Caco-2 (cell line): ENCODE results near the gene SRXN1. TPM values are rescaled to one million over a fixed set of nuclear protein-coding genes. Genes with fewer than 3 reads are reported as not detected.

ENCODE experiments used
- BruUV-seq: library from RNA; stranded (reverse); fragments of 400-500 nt; replicated peaks from 2 replicates; lab custom pipeline; 2021; lab: Mats Ljungman, UMichigan
- CTCF ChIA-PET: fragments of 300-600 bp; sonication (Branson Sonifier 250); formaldehyde crosslinking; loops from one replicate; lab custom pipeline; 2022; ENCODE audit warnings: antibody characterized with exemption; lab: Charles Lee
- POLR2A ChIA-PET: fragments of 300-600 bp; sonication (Branson Sonifier 250); formaldehyde crosslinking; loops from one replicate; lab custom pipeline; 2022; ENCODE audit warnings: antibody characterized with exemption; lab: Charles Lee
- DNase-seq, 2 experiments: peaks; one replicate each; pipeline versions ENCODE4 v3.0.0 to v3.0.0-alpha.2; 2020 to 2022
- H3K27me3 ChIP-seq: replicated peaks from 2 replicates; pipeline ENCODE4 v1.6.0; 2011; ENCODE audit warnings: low read length; ENCODE audit not compliant: control insufficient read depth, insufficient read depth
- H3K36me3 ChIP-seq: 2 replicates; pipeline ENCODE4 v1.5.1; 2011; ENCODE audit warnings: low read length; ENCODE audit not compliant: control insufficient read depth, insufficient read depth
- H3K4me1 ChIP-seq: fragments of 250-450 bp; sonication (Bioruptor Pico); 2 replicates; pipeline ENCODE4 v1.5.1; 2020; ENCODE audit warnings: mild to moderate bottlenecking
- H3K4me3 ChIP-seq: 2 replicates; pipeline ENCODE4 v1.5.1; 2011; ENCODE audit warnings: low read depth, mild to moderate bottlenecking, control low read depth, low read length
- H3K9me3 ChIP-seq: fragments of 250-450 bp; sonication (Bioruptor Pico); 2 replicates; pipeline ENCODE4 v1.5.1; 2020; ENCODE audit warnings: mild to moderate bottlenecking, moderate library complexity
- H3K27ac Mint-ChIP-seq: one replicate; pipeline ENCODE4 v1.8.0; 2022; ENCODE audit warnings: mixed read lengths; ENCODE audit not compliant: unreplicated experiment
- H3K27me3 Mint-ChIP-seq: one replicate; pipeline ENCODE4 v1.8.0; 2022; ENCODE audit warnings: mixed read lengths; ENCODE audit not compliant: insufficient read depth, unreplicated experiment
- H3K36me3 Mint-ChIP-seq: one replicate; pipeline ENCODE4 v1.8.0; 2022; ENCODE audit warnings: mild to moderate bottlenecking, mixed read lengths; ENCODE audit not compliant: insufficient read depth, unreplicated experiment
- H3K4me1 Mint-ChIP-seq: one replicate; pipeline ENCODE4 v1.8.0; 2022; ENCODE audit warnings: low read depth, mixed read lengths; ENCODE audit not compliant: unreplicated experiment
- H3K4me3 Mint-ChIP-seq: one replicate; pipeline ENCODE4 v1.8.0; 2022; ENCODE audit warnings: mild to moderate bottlenecking, moderate library complexity, mixed read lengths; ENCODE audit not compliant: unreplicated experiment
- H3K9me3 Mint-ChIP-seq: one replicate; pipeline ENCODE4 v1.8.0; 2022; ENCODE audit warnings: mixed read lengths; ENCODE audit not compliant: unreplicated experiment
- intact Hi-C: fragments of 100-400 bp; cut with micrococcal nuclease; formaldehyde crosslinking; loops from one replicate; pipeline ENCODE4 v1.10.0; 2022; ENCODE audit not compliant: unreplicated experiment
- total RNA-seq: library from RNA; stranded (reverse); gene quantifications from 2 replicates; pipeline ENCODE4 v1.2.3, GENCODE V29; 2022
- TF ChIP-seq, protein P1 (sequence below), 2 experiments: fragments of 200-600 bp in 1 of 2; IDR thresholded peaks; 1 replicate in 1 of 2; 2 replicates in 1 of 2; pipeline versions ENCODE4 v1.5.1 to v1.8.0; 2011 to 2022; ENCODE audit warnings: antibody characterized with exemption in 1 of 2, control low read depth in 1 of 2, inconsistent platforms in 1 of 2, low read depth in 1 of 2, low read length in 1 of 2, mild to moderate bottlenecking in 1 of 2, moderate library complexity in 1 of 2; ENCODE audit not compliant: insufficient read depth in 1 of 2, severe bottlenecking in 1 of 2, unreplicated experiment in 1 of 2

The SRXN1 gene
- total RNA-seq, 1 experiment from 2014 or later = 33.7 TPM

DNA sequence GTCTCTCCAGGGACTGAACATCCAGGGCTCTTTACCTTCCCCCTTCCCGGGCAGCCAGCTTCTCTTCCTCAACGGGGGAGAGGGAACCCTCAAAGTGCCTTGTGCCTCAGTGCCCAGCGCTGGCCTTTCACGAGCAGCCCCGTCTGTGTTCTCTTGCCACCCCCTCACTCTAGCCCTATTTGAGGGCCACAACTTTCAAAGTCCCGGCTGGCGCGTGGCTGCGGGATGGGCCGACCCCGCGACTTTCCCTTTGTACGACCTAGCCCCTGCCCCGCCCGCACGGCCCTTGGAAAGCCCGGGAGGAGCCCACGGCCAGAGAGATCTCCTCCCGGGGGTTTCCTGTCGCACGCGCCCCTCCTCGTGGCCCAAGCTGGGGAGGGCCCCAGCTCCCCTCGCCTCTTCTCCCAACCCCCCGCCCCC is 22.0 kb upstream of the SRXN1 start:
- DNase-seq = no peak
- Histone ChIP-seq H3K4me3 (no peak overlapping the region), H3K4me1 (peaks cover 10% of the 10 kb centered on the region), H3K9me3 (no peaks in the 10 kb centered on the region), H3K27me3 (peaks cover 3% of the 10 kb centered on the region; the same call in 1 of the 2 replicates), H3K36me3 (no peaks in the 10 kb centered on the region)
- H3K36me3 Mint-ChIP-seq = no peaks in the 10 kb centered on the region
- no TSS peak for BruUV-seq
- TF ChIP-seq, protein P1, sequence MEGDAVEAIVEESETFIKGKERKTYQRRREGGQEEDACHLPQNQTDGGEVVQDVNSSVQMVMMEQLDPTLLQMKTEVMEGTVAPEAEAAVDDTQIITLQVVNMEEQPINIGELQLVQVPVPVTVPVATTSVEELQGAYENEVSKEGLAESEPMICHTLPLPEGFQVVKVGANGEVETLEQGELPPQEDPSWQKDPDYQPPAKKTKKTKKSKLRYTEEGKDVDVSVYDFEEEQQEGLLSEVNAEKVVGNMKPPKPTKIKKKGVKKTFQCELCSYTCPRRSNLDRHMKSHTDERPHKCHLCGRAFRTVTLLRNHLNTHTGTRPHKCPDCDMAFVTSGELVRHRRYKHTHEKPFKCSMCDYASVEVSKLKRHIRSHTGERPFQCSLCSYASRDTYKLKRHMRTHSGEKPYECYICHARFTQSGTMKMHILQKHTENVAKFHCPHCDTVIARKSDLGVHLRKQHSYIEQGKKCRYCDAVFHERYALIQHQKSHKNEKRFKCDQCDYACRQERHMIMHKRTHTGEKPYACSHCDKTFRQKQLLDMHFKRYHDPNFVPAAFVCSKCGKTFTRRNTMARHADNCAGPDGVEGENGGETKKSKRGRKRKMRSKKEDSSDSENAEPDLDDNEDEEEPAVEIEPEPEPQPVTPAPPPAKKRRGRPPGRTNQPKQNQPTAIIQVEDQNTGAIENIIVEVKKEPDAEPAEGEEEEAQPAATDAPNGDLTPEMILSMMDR (IDR thresholded peaks at IDR 0.05; ENCODE audit: insufficient read depth in 1 of 2, low read depth in 1 of 2, low read length in 1 of 2, severe bottlenecking in 1 of 2, unreplicated experiment in 1 of 2) = no peak
- intact Hi-C loops = no loop called here
- CTCF ChIA-PET = interaction anchor here (0.8 kb wide), 1 partner anchor 29 kb away, joined by 5 read pairs; no protein-coding TSS in a partner anchor
- POLR2A ChIA-PET = no interaction called here
- no peak overlapping the region for H3K4me3 Mint-ChIP-seq
- no peaks in the 10 kb centered on the region for H3K9me3 Mint-ChIP-seq
- H3K27ac Mint-ChIP-seq = no peak overlapping the region
- H3K4me1 Mint-ChIP-seq = peaks cover 7% of the 10 kb centered on the region
- peaks cover 30% of the 10 kb centered on the region for H3K27me3 Mint-ChIP-seq

- H3K9me3 ChIP-seq = no peaks in the 10 kb centered on the region
- peaks cover 10% of the 10 kb centered on the region for H3K4me1 ChIP-seq
- H3K4me3 Mint-ChIP-seq = no peak overlapping the region
- H3K27me3 ChIP-seq = peaks cover 3% of the 10 kb centered on the region; the same call in 1 of the 2 replicates
- intact Hi-C loops = no loop called here
- ChIA-PET CTCF (no interaction called here), POLR2A (interaction anchor here (0.5 kb wide), 1 partner anchor 317 kb away, joined by 3 read pairs; no protein-coding TSS in a partner anchor)
- TF ChIP-seq, protein P1 (IDR thresholded peaks at IDR 0.05; ENCODE audit: insufficient read depth in 1 of 2, low read depth in 1 of 2, low read length in 1 of 2, severe bottlenecking in 1 of 2, unreplicated experiment in 1 of 2) = no peak
- H3K4me1 Mint-ChIP-seq = peaks cover 7% of the 10 kb centered on the region
- BruUV-seq = no TSS peak
- H3K9me3 Mint-ChIP-seq = no peaks in the 10 kb centered on the region
- H3K36me3 ChIP-seq = no peaks in the 10 kb centered on the region
- H3K36me3 Mint-ChIP-seq = no peaks in the 10 kb centered on the region
- H3K27me3 Mint-ChIP-seq = peaks cover 26% of the 10 kb centered on the region
- H3K4me3 ChIP-seq = no peak overlapping the region
- no peak overlapping the region for H3K27ac Mint-ChIP-seq
- no peak for DNase-seq
Measured at GRCh38 chr20:673603-674001, 20.6 kb upstream of the SRXN1 start.

DNA sequence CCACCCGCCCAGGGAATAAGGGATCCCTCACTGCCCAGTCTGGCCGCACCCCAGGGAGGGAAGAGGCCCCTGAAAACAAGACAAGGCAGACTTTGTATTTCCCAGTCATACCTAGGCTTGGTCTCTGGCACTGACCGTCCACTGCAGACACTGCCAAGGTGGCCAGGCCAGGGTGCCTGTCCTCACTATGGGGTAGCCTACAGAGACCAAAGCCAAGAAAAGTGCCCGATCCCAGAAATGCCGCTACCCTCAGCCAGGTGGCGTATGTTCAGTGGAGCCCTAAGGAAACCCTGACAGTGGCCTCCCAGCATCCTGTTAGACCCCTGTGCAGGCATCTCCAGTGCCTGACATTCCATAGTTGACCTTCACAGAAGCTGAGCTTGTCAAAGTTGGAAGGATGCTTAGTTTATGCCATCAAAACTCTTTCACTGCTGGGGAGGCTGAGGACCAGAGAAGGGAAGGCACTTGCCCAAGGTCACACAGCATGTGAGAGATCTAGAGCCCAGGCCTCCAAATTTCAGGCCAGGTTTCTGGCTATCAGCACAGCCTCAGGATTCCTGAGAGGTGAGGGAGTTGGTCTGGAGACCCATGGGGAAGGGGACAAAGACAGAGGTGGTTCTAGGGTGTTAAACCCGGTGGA is 20.1 kb upstream of the SRXN1 start:
- ChIA-PET POLR2A (interaction anchor here (0.5 kb wide), 1 partner anchor 317 kb away, joined by 3 read pairs; no protein-coding TSS in a partner anchor), CTCF (interaction anchor here (0.6 kb wide), 1 partner anchor 106 kb away, joined by 4 read pairs; no protein-coding TSS in a partner anchor)
- Histone ChIP-seq H3K9me3 (no peaks in the 10 kb centered on the region), H3K36me3 (no peaks in the 10 kb centered on the region), H3K4me1 (peaks cover 10% of the 10 kb centered on the region), H3K4me3 (no peak overlapping the region), H3K27me3 (peaks cover 3% of the 10 kb centered on the region; the same call in 1 of the 2 replicates)
- no peak overlapping the region for H3K27ac Mint-ChIP-seq
- H3K9me3 Mint-ChIP-seq = no peaks in the 10 kb centered on the region
- intact Hi-C loops = no loop called here
- DNase-seq = no peak
- no peaks in the 10 kb centered on the region for H3K36me3 Mint-ChIP-seq
- peaks cover 7% of the 10 kb centered on the region for H3K4me1 Mint-ChIP-seq
- peaks cover 21% of the 10 kb centered on the region for H3K27me3 Mint-ChIP-seq
- no peak overlapping the region for H3K4me3 Mint-ChIP-seq
- TF ChIP-seq, protein P1 (IDR thresholded peaks at IDR 0.05; ENCODE audit: insufficient read depth in 1 of 2, low read depth in 1 of 2, low read length in 1 of 2, severe bottlenecking in 1 of 2, unreplicated experiment in 1 of 2) = peak in 1 of 2 experiments; percentile 15
- no TSS peak for BruUV-seq
